Left cardiac atrium (tissue), 4 donors: ENCODE results near the gene RPS6KA2. TPM values are rescaled to one million over a fixed set of nuclear protein-coding genes. Genes with fewer than 3 reads are reported as not detected.
"Not testable (repeated sequence)": the region's sequence is repeated elsewhere in the genome, so short reads cannot be mapped to it uniquely, and the experiment has no call there.

Experiments used
- ATAC-seq, 2 donors: fragments of 200-7000 bp; cut with Tn5 transposase; one replicate each; pipeline ENCODE4 v1.9.1; 2020; ENCODE audit warnings: mild to moderate bottlenecking in 2 of 2, moderate library complexity in 2 of 2
- DNase-seq: peaks from one replicate; pipeline ENCODE4 v3.0.0-alpha.2; 2020
- intact Hi-C, 2 donors: fragments of 100-400 bp; cut with DNase I; formaldehyde crosslinking; loops; one replicate each; pipeline versions ENCODE4 v1.14.1 to v1.15.1; 2022 to 2023
- total RNA-seq, 2 donors: library from RNA; stranded (reverse); fragmentation: NEBNext Ultra II Directional; extraction: Animal tissue kit (Norgen Biotek cat#: 25700); gene quantifications; one replicate each; pipeline ENCODE4 v1.2.1, GENCODE V29; 2021
- donor health status: DM: no; HTN: yes; CAD: no.
- donor health status: DM: no; HTN: yes; CAD: no; lungs with severe emphysema.
- donor health status: DM: yes; HTN: yes; CAD: no.
- donor health status: Dilated cardiomyopathy.

RPS6KA2 gene
- total RNA-seq, 2 donors from 2014 or later, result 59.6 to 95.7 TPM

GRCh38 chr6:166551754-166552495 is 75.1 kb downstream of the RPS6KA2 start:
- ATAC-seq (no peak), DNase-seq (no peak)
- intact Hi-C loops, result loop anchor here (10.0 kb wide), 1 partner anchor 63 kb away; no protein-coding TSS in a partner anchor

GRCh38 chr6:166546653-166547052 is 80.4 kb downstream of the RPS6KA2 start:
- no peak for DNase-seq
- ATAC-seq, result no peak
- intact Hi-C loops, result no loop called here

- no peak for DNase-seq
- no peak for ATAC-seq
- intact Hi-C loops, result no loop called here
Measured at GRCh38 chr6:166545156-166546034, 81.7 kb downstream of the RPS6KA2 start.

- no peak for DNase-seq
- intact Hi-C loops, result no loop called here
- no peak for ATAC-seq
Measured at GRCh38 chr6:166544296-166544605, 82.8 kb downstream of the RPS6KA2 start.

- no peak for DNase-seq
- intact Hi-C loops, result no loop called here
Measured at GRCh38 chr6:166543603-166544295, 83.3 kb downstream of the RPS6KA2 start.

GRCh38 chr6:166542580-166542912 is 84.5 kb downstream of the RPS6KA2 start:
- ATAC-seq (peak in 1 of 2 donors; percentile 34), DNase-seq (no peak)
- intact Hi-C loops, result no loop called here

More at GRCh38 chr6:166543603-166544295, 83.3 kb downstream of the RPS6KA2 start:
- ATAC-seq, result no peak

- intact Hi-C loops, result no loop called here
- no peak for DNase-seq
- ATAC-seq, result no peak
Measured at GRCh38 chr6:166541876-166542579, 85.0 kb downstream of the RPS6KA2 start.

- DNase-seq (no peak), ATAC-seq (peak in 1 of 2 donors; percentile 33)
- intact Hi-C loops, result no loop called here
Measured at GRCh38 chr6:166541366-166541765, 85.7 kb downstream of the RPS6KA2 start.

- DNase-seq, result peak; percentile 36
- intact Hi-C loops, result no loop called here
- peak; percentile 66 to 74 for ATAC-seq
Measured at GRCh38 chr6:166540631-166541331, 86.3 kb downstream of the RPS6KA2 start.

GRCh38 chr6:166539543-166539942 is 87.5 kb downstream of the RPS6KA2 start:
- ATAC-seq, result no peak
- intact Hi-C loops, result no loop called here
- DNase-seq, result no peak

- DNase-seq, intact Hi-C loops, ATAC-seq: not testable (repeated sequence)
Measured at GRCh38 chr6:166539011-166539385, 88.1 kb downstream of the RPS6KA2 start.

GRCh38 chr6:166538297-166539010 is 88.6 kb downstream of the RPS6KA2 start:
- intact Hi-C loops, result no loop called here
- ATAC-seq, result no peak
- DNase-seq, result no peak

- ATAC-seq, result no peak
- DNase-seq, result no peak
- intact Hi-C loops, result no loop called here
Measured at GRCh38 chr6:166534658-166535406, 92.2 kb downstream of the RPS6KA2 start.

- DNase-seq (no peak), ATAC-seq (no peak)
- intact Hi-C loops, result no loop called here
Measured at GRCh38 chr6:166533205-166533824, 93.7 kb downstream of the RPS6KA2 start.

- no peak for DNase-seq
- ATAC-seq, result no peak
- intact Hi-C loops, result no loop called here
Measured at GRCh38 chr6:166532302-166532701, 94.7 kb downstream of the RPS6KA2 start.

- no peak for DNase-seq
- intact Hi-C loops, result no loop called here
- no peak for ATAC-seq
Measured at GRCh38 chr6:166530211-166531095, 96.6 kb downstream of the RPS6KA2 start.
